Stimulated activated memory B cell treated with anti-CD40 and anti-IgM and Interleukin-4, amounts not matched to agents 10 μg/mL and 1 μg/mL and 100 μg/mL, for 72 hours (primary cell): ENCODE data around the gene UBE2E3.

ENCODE experiments used
- ATAC-seq: fragments of 150-1000 bp; cut with Tn5 transposase; 2 replicates; pipeline ENCODE4 v1.10.0; 2021
- H3K27ac Mint-ChIP-seq: one replicate; pipeline ENCODE4 v1.8.0; 2022; ENCODE audit warnings: mild to moderate bottlenecking, mixed read lengths
- H3K27me3 Mint-ChIP-seq: one replicate; pipeline ENCODE4 v1.8.0; 2022; ENCODE audit warnings: mixed read lengths
- H3K36me3 Mint-ChIP-seq: one replicate; pipeline ENCODE4 v1.8.0; 2022; ENCODE audit warnings: mixed read lengths
- H3K4me1 Mint-ChIP-seq: one replicate; pipeline ENCODE4 v1.8.0; 2022; ENCODE audit warnings: mixed read lengths
- H3K4me3 Mint-ChIP-seq: one replicate; pipeline ENCODE4 v1.8.0; 2022; ENCODE audit warnings: mild to moderate bottlenecking, moderate library complexity, mixed read lengths
- H3K9me3 Mint-ChIP-seq: one replicate; pipeline ENCODE4 v1.8.0; 2022; ENCODE audit warnings: mixed read lengths

The UBE2E3 gene

GRCh38 chr2:180962727-180963314 is 17.6 kb upstream of the UBE2E3 start:
- H3K4me1 Mint-ChIP-seq, result no peaks in the 10 kb centered on the region
- no peak overlapping the region for H3K27ac Mint-ChIP-seq
- H3K36me3 Mint-ChIP-seq, result no peaks in the 10 kb centered on the region
- H3K9me3 Mint-ChIP-seq, result no peaks in the 10 kb centered on the region
- peaks cover 5% of the 10 kb centered on the region for H3K27me3 Mint-ChIP-seq
- ATAC-seq, result no peak
- no peak overlapping the region for H3K4me3 Mint-ChIP-seq

DNA sequence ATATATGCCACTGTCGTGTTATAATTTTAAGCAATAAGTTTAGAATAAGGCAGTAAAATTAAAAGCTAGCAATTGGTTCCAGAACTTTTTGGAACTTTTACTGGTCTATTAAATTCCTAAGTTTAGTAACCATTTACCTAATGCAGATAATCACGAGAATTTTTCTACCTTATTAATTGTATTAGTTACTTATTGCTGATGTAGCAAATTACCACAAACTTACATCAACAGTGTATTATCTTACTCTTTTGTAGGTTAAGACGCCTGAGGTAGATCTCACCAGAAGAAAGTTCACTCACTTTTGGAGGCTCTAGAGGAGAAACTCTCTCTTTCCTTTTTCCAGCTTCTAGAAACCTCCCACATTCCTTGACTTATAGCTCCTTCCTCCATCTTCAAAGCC is 14.0 kb upstream of the UBE2E3 start:
- H3K9me3 Mint-ChIP-seq, result no peaks in the 10 kb centered on the region
- no peak overlapping the region for H3K27ac Mint-ChIP-seq
- no peak for ATAC-seq
- no peaks in the 10 kb centered on the region for H3K27me3 Mint-ChIP-seq
- H3K4me3 Mint-ChIP-seq, result no peak overlapping the region
- H3K4me1 Mint-ChIP-seq, result no peaks in the 10 kb centered on the region
- no peaks in the 10 kb centered on the region for H3K36me3 Mint-ChIP-seq

DNA sequence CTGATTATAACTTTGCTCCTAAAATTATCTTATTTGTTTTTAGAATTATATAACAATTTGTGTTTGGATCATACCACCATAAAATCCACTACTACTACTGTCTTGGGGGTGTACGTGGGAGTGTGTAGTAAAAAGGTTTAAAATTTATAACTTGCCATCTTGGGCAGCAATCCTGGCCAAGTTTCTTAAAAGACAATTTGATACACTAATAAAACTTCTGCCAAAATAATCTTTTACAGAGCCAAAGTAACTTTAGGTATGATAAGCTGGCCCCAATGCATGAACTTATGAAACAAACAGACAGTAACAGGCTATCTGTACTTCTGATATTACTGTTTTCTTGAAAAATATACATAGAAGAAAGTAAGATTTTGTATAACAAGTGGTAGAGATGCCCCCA is 11.3 kb upstream of the UBE2E3 start:
- ATAC-seq, result no peak
- no peak overlapping the region for H3K4me3 Mint-ChIP-seq
- no peaks in the 10 kb centered on the region for H3K4me1 Mint-ChIP-seq
- no peaks in the 10 kb centered on the region for H3K36me3 Mint-ChIP-seq
- no peak overlapping the region for H3K27ac Mint-ChIP-seq
- H3K27me3 Mint-ChIP-seq, result no peaks in the 10 kb centered on the region
- H3K9me3 Mint-ChIP-seq, result no peaks in the 10 kb centered on the region

DNA sequence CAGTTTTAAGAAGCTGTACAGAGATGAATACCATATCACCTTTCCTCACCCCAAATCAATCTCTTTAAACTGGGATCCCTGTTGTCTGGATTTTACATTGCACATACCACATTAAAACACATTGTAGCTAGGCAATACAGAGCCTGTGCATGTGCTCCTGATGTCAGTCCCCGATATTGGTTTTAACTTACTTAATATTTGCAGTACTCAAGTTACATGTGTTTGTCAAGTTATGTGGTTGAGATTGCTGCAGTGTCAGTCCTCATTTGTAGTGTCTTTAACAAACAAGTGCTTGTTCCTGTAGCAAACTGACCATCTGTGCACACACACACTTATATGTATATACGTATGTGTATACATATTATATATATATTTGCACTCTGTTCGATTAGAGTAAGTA is 10.4 kb upstream of the UBE2E3 start:
- H3K27me3 Mint-ChIP-seq, result no peaks in the 10 kb centered on the region
- H3K4me3 Mint-ChIP-seq, result no peak overlapping the region
- no peak for ATAC-seq
- H3K9me3 Mint-ChIP-seq, result no peaks in the 10 kb centered on the region
- no peak overlapping the region for H3K27ac Mint-ChIP-seq
- no peaks in the 10 kb centered on the region for H3K4me1 Mint-ChIP-seq
- no peaks in the 10 kb centered on the region for H3K36me3 Mint-ChIP-seq

DNA sequence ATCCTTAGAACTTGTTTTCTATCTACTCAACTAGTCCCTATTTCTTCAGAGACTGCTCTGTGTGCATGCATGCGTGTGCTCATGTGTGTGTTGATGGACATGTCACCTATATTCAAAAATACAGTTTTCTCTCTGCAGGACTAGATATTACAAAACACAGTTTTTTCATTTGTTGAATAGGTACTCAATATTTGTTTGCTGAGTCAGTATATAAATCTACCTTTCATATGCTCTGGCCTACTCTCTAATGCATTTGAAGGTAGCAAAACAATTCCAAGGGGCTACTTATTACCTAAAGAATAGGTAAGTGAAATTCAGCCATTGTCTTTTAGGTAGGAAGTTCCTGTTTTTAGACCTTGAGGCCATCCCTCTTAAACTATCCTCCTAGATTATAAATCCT is 8.6 kb upstream of the UBE2E3 start:
- Mint-ChIP-seq H3K36me3 (no peaks in the 10 kb centered on the region), H3K4me3 (no peak overlapping the region), H3K27me3 (no peaks in the 10 kb centered on the region), H3K9me3 (no peaks in the 10 kb centered on the region), H3K4me1 (no peaks in the 10 kb centered on the region), H3K27ac (no peak overlapping the region)
- no peak for ATAC-seq

DNA sequence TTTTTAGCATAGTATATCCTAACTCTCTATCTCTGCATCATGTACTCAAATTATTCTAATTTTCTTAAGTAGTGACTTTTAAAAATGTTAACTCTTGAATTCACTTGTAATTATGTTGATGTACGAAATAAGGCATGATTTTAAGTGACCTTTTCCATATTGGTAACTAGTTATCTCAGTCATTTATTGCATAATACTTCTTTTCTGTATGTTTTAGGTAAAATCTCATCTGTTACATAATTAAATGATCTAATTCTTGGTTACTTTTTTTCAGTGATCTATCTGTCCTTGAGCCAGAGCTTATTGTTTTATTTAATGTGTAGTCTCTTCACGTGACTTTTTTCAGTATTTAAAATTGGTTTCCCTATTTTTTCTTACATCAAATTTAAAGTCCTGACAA is 4.8 kb upstream of the UBE2E3 start:
- Mint-ChIP-seq H3K9me3 (no peaks in the 10 kb centered on the region), H3K27me3 (no peaks in the 10 kb centered on the region), H3K27ac (no peak overlapping the region), H3K4me1 (peaks cover 10% of the 10 kb centered on the region), H3K36me3 (no peaks in the 10 kb centered on the region), H3K4me3 (no peak overlapping the region)
- ATAC-seq, result no peak

- ATAC-seq, result no peak
- no peaks in the 10 kb centered on the region for H3K27me3 Mint-ChIP-seq
- peak overlapping the region; percentile 96 for H3K27ac Mint-ChIP-seq
- H3K9me3 Mint-ChIP-seq, result no peaks in the 10 kb centered on the region
- peak overlapping the region; percentile 74 for H3K4me3 Mint-ChIP-seq
- H3K36me3 Mint-ChIP-seq, result peaks cover 4% of the 10 kb centered on the region
- H3K4me1 Mint-ChIP-seq, result peaks cover 26% of the 10 kb centered on the region
Observed at GRCh38 chr2:180978903-180979748, 1.3 kb upstream of the UBE2E3 start.

DNA sequence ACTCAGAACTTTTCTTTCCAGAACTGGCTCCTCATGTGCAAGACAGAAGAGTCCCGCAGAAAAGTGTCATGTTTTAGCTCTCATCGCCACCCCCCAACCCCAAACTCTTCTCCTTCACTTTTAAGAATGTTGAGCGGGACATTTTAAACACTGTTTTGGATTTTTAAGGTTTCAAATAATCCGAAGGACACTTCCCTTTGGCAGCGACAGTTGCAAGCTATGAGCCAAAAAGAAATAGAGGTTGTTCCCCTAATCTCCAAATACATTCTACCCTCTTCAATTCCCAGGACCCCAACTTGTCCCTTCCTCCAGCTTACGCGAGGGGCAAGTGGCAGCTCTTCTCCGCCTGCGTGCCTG is 678 bp upstream of the UBE2E3 start:
- peaks cover 27% of the 10 kb centered on the region for H3K4me1 Mint-ChIP-seq

DNA sequence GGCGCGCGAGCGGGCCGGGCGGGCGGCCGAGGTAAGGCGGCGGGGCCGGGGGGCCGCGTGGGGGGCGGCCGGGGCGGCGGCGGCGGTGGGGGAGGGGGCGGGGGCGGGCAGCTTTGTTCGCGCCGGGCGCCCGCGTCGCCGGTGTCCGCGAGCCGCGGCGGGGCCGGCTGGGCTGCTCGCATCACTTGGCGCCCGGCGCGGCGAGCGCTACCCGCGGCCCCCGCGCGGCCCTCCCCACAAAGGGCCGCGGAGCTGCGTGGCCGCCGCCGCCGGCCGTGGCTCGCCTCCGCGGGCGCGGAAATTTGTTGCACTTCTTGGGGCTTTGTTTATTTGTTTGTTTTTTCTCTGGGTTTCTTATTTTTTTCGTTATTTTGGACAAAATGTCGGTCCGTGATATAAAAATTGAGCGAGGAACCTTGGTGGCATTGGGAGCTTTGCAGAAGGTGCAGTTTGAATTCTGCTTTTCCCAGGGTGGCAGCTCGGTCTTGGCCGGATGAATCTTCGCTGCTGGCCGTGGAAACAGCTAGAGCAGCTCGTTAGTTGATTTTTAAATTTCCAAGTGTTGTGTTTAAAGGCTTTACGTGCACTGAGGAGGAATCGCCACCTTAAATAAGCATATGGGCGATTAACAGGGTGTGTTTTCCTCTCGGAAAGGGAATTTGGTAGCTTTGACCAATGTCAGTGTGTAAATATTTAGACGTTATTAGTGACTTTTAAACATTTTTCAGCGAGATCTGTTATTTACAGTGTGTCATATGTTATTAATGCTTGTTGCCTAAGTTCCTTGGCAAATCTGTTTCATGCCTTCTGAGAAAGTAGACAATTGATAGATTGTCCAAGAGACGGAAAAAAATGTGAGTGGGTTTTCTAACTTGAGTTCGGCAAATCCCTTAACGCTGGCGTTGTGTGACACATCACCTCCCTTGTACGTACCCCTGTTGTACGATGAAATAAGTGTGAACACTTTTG is 822 bp downstream of the UBE2E3 start:
- peak; percentile 48 for ATAC-seq
- Mint-ChIP-seq H3K27me3 (no peaks in the 10 kb centered on the region), H3K27ac (peak overlapping the region; percentile 96), H3K4me1 (peaks cover 27% of the 10 kb centered on the region), H3K9me3 (no peaks in the 10 kb centered on the region), H3K4me3 (peak overlapping the region; percentile 96), H3K36me3 (peaks cover 6% of the 10 kb centered on the region)

More for the DNA sequence above, 678 bp upstream of the UBE2E3 start:
- Mint-ChIP-seq H3K27ac (peak overlapping the region; percentile 96), H3K36me3 (peaks cover 6% of the 10 kb centered on the region), H3K27me3 (no peaks in the 10 kb centered on the region), H3K4me3 (peak overlapping the region; percentile 74), H3K9me3 (no peaks in the 10 kb centered on the region)
- no peak for ATAC-seq

DNA sequence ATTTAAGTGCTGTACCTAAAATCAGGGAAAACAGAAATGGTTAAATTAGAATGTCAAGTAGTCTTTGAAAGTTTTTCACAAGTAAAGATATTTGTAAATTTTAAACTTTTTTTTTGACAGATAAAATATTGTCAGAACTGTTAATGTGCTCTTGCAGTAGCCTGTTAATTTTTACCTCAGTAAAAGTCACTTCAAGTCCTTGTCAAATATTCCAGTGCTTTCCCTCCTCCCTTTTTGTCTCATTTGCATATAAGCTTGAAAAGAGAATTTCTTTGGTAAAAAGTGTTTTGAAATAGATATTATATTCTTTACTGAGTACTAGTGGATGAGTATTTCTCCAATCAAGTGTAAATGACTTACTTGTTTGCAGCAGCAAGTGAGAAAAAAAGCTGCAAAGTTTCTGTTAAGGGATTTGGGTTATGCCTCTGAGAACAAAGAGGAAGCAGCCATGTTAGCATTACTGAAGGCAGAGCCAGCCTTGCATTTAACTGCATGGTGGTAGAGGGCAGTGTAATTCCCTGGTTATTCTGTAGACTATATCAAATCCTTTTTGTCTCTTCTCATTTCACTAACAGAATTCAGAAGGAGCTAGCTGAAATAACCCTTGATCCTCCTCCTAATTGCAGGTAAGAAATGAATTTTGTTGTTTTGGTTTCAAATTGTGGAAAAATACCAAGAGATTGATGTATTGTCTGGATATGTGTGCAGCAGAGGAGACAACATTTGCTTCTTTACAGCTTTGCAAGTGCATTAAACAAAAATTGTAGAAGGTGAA is 3.2 kb downstream of the UBE2E3 start:
- Mint-ChIP-seq H3K4me3 (no peak overlapping the region), H3K27me3 (no peaks in the 10 kb centered on the region), H3K27ac (no peak overlapping the region), H3K4me1 (peaks cover 27% of the 10 kb centered on the region), H3K36me3 (peaks cover 6% of the 10 kb centered on the region), H3K9me3 (no peaks in the 10 kb centered on the region)
- no peak for ATAC-seq

DNA sequence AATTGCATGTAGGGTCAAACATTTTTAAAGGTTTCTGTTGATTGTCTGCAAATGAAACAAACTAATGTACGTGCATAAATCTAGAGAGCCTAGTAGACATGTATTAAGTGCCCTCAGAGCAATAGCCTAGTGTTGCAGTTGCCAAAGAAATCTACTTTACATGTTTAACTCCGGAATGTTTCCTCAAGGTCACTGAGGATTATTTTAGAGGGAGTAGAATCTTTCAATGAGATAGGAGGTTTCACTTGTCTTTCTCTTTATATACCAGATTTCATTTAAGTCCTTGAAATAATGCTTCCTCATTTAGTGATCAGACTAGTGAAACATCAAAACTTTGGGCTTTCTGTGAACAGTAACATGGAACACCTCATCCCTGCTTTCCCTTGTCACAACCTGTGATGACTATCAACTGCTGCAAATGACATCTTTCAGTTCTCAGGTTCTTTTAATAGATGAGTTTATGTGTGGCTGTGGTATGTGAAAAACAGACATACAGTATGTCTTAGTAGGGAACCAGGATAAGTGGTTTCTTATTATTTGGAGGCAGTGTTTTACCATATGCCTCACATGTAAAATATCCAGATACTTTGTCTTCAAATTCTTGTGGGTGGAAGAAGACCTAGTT is 5.5 kb downstream of the UBE2E3 start:
- ATAC-seq, result no peak
- no peak overlapping the region for H3K27ac Mint-ChIP-seq

DNA sequence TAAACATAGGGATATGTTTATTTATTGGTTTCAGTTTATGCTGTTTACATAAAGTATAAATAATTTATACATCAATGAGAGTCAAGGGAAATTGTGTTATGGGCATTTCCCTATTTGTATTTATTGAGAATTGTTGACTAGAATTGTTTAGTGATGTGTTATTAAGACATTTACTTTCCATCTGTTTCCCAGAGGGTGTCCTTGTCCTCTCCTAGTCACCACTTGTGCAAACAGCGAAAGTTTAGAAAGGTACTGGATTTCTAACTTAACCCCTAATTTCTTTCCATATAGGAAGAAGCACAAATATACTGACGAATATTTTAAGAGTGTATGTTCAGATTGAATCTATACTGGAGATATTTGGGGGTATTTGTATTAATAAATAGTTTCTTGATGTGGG is 6.7 kb downstream of the UBE2E3 start:
- Mint-ChIP-seq H3K4me3 (no peak overlapping the region), H3K27ac (no peak overlapping the region), H3K36me3 (peaks cover 23% of the 10 kb centered on the region), H3K27me3 (no peaks in the 10 kb centered on the region), H3K9me3 (no peaks in the 10 kb centered on the region), H3K4me1 (peaks cover 21% of the 10 kb centered on the region)
- ATAC-seq, result no peak

More for the DNA sequence above, 5.5 kb downstream of the UBE2E3 start:
- H3K4me1 Mint-ChIP-seq, result peaks cover 24% of the 10 kb centered on the region
- no peak overlapping the region for H3K4me3 Mint-ChIP-seq
- peaks cover 13% of the 10 kb centered on the region for H3K36me3 Mint-ChIP-seq
- H3K27me3 Mint-ChIP-seq, result no peaks in the 10 kb centered on the region
- H3K9me3 Mint-ChIP-seq, result no peaks in the 10 kb centered on the region

GRCh38 chr2:180990337-180990736 is 9.9 kb downstream of the UBE2E3 start:
- Mint-ChIP-seq H3K36me3 (peaks cover 30% of the 10 kb centered on the region), H3K4me1 (peaks cover 18% of the 10 kb centered on the region), H3K9me3 (no peaks in the 10 kb centered on the region), H3K4me3 (no peak overlapping the region), H3K27me3 (no peaks in the 10 kb centered on the region), H3K27ac (no peak overlapping the region)
- no peak for ATAC-seq

DNA sequence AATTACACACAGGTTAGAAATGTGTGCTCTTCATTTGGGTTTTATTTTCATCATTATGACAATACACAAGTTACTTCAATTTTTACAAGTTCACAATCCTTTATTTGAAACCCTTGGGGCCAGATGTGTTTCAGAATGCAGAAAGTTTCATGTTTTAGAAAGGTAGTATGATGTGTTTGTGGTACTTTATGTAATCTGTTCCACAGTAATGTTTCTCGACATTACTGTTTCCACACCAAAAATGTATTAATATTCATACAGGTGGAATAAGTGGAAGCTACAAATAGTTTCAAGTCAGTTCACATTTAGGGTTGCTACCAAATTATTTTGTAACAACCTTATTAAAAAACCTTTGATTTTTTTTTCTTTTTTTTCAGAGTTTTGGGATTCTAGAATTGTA is 10.4 kb downstream of the UBE2E3 start:
- peaks cover 34% of the 10 kb centered on the region for H3K36me3 Mint-ChIP-seq
- H3K9me3 Mint-ChIP-seq, result no peaks in the 10 kb centered on the region
- H3K27me3 Mint-ChIP-seq, result no peaks in the 10 kb centered on the region
- H3K4me3 Mint-ChIP-seq, result no peak overlapping the region
- H3K27ac Mint-ChIP-seq, result no peak overlapping the region
- no peak for ATAC-seq
- peaks cover 18% of the 10 kb centered on the region for H3K4me1 Mint-ChIP-seq
